SU-DHL-6 (cell line): Measurements from ENCODE around the gene CCDC182.

Experiments used
- H2AFZ ChIP-seq: fragments of 200-600 bp; sonication (generic); 2 replicates; pipeline ENCODE4 v1.6.1; 2014; ENCODE audit warnings: low read depth, mild to moderate bottlenecking, moderate library complexity, mixed read lengths, antibody characterized with exemption, low read length; ENCODE audit not compliant: severe bottlenecking
- H3F3A ChIP-seq: fragments of 200-600 bp; shearing (Covaris generic); 2 replicates; pipeline ENCODE4 v1.6.0; 2016; ENCODE audit warnings: antibody characterized with exemption, mild to moderate bottlenecking; ENCODE audit not compliant: insufficient read depth
- H3K27ac ChIP-seq: fragments of 200-600 bp; sonication (generic); 2 replicates; pipeline ENCODE4 v1.5.1; 2016; ENCODE audit warnings: low read depth, mild to moderate bottlenecking, low read length, moderate library complexity, mixed read lengths
- H3K27me3 ChIP-seq: fragments of 200-600 bp; sonication (generic), shearing (Covaris generic); 2 replicates; pipeline ENCODE4 v1.6.0; 2014; ENCODE audit warnings: mild to moderate bottlenecking, low read length
- H3K36me3 ChIP-seq: fragments of 200-600 bp; sonication (generic); 2 replicates; pipeline ENCODE4 v1.6.1; 2014; ENCODE audit warnings: mild to moderate bottlenecking, low read length, mixed read lengths
- H3K4me2 ChIP-seq: fragments of 300-600, 200-600 bp; shearing (Covaris generic), sonication (generic); 2 replicates; pipeline ENCODE4 v1.6.0; 2014; ENCODE audit warnings: low read length, low read depth, mild to moderate bottlenecking; ENCODE audit not compliant: poor library complexity, severe bottlenecking
- H3K4me3 ChIP-seq: fragments of 200-600 bp; sonication (generic); 2 replicates; pipeline ENCODE4 v1.5.1; 2014; ENCODE audit warnings: antibody characterized with exemption, low read length, mild to moderate bottlenecking, mixed read lengths; ENCODE audit not compliant: insufficient read depth, poor library complexity, severe bottlenecking
- H3K79me2 ChIP-seq: fragments of 200-600 bp; sonication (generic); 2 replicates; pipeline ENCODE4 v1.6.1; 2014; ENCODE audit warnings: mild to moderate bottlenecking, low read length, moderate library complexity; ENCODE audit not compliant: insufficient read depth
- H3K9ac ChIP-seq: fragments of 200-600 bp; sonication (generic); 2 replicates; pipeline ENCODE4 v1.7.0; 2014; ENCODE audit warnings: mild to moderate bottlenecking, low read length
- H3K9me2 ChIP-seq: fragments of 200-600 bp; sonication (generic); replicated peaks from 2 replicates; pipeline ENCODE4 v1.6.1; 2014; ENCODE audit warnings: low read length; ENCODE audit not compliant: insufficient read depth
- H3K9me3 ChIP-seq: fragments of 200-600 bp; sonication (generic); 2 replicates; pipeline ENCODE4 v1.6.1; 2014; ENCODE audit warnings: low read length, mixed read lengths; ENCODE audit not compliant: insufficient read depth
- H4K20me1 ChIP-seq: fragments of 200-600 bp; sonication (generic); 2 replicates; pipeline ENCODE4 v1.6.1; 2014; ENCODE audit warnings: low read depth, mild to moderate bottlenecking, antibody characterized with exemption, low read length, moderate library complexity, mixed read lengths
- CTCF ChIP-seq: fragments of 200-600 bp; sonication (generic); IDR thresholded peaks from one replicate; pipeline ENCODE4 v1.5.1; 2017; ENCODE audit warnings: antibody characterized with exemption, mild to moderate bottlenecking, low read length, moderate library complexity; ENCODE audit not compliant: insufficient read depth, poor library complexity, severe bottlenecking
- EZH2phosphoT487 ChIP-seq: fragments of 200-600 bp; sonication (generic), shearing (Covaris generic); conservative IDR thresholded peaks from 2 replicates; pipeline ENCODE4 v1.6.1; 2018; ENCODE audit warnings: mild to moderate bottlenecking, antibody characterized with exemption, low read length, moderate library complexity, mixed read lengths

The CCDC182 gene

DNA sequence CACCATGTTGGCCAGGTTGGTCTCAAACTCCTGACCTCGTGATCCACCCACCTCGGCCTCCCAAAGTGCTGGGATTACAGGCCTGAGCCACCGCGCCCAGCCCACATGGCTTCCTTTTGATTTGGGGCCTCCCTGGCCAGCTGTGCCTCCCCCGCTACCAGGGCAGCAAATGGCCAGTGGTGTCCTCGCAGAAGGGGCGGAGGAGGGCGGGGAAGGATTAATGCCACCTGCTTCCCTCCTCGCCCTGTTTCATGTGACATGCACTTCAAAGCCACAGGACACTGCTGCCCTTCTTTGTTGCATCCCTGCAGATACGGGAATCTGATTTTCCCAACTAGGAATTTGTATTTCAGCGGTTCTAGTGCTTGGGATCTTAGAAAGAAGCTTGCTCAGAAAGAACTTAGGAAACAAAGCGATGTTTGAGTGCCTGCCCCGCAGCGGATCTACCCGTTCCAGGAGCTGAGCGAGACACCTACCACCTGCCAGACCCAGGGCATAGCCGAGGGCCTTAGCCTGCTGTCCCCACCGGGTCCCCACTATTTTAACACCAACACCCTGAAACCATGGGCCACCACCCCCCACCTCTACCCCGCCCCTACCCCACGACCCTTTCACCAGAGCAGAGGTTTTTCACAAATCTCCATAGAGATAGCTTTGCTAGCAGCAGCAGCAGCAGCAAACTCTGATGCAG lies 37.7 kb upstream of the CCDC182 start:
- TF ChIP-seq EZH2phosphoT487 (no peak), CTCF (no peak)
- no peak overlapping the region for H3K4me2 ChIP-seq
- H3K27me3 ChIP-seq: no peaks in the 10 kb centered on the region
- no peak overlapping the region for H3K27ac ChIP-seq
- H3K36me3 ChIP-seq: no peaks in the 10 kb centered on the region
- H3F3A ChIP-seq: no peaks in the 10 kb centered on the region
- no peaks in the 10 kb centered on the region for H3K9me3 ChIP-seq
- no peak overlapping the region for H2AFZ ChIP-seq
- no peaks in the 10 kb centered on the region for H3K9me2 ChIP-seq
- H3K4me3 ChIP-seq: no peak overlapping the region
- H3K9ac ChIP-seq: no peak overlapping the region
- H3K79me2 ChIP-seq: no peaks in the 10 kb centered on the region
- no peaks in the 10 kb centered on the region for H4K20me1 ChIP-seq

- no peak overlapping the region for H3K27ac ChIP-seq
- H3K36me3 ChIP-seq: no peaks in the 10 kb centered on the region
- no peaks in the 10 kb centered on the region for H3F3A ChIP-seq
- H3K9me3 ChIP-seq: no peaks in the 10 kb centered on the region
- H2AFZ ChIP-seq: no peak overlapping the region
- no peaks in the 10 kb centered on the region for H3K79me2 ChIP-seq
- no peak overlapping the region for H3K4me2 ChIP-seq
- TF ChIP-seq EZH2phosphoT487: no peak
- TF ChIP-seq CTCF: no peak
- H3K9ac ChIP-seq: no peak overlapping the region
- H3K27me3 ChIP-seq: no peaks in the 10 kb centered on the region
- no peak overlapping the region for H3K4me3 ChIP-seq
- no peaks in the 10 kb centered on the region for H4K20me1 ChIP-seq
- H3K9me2 ChIP-seq: no peaks in the 10 kb centered on the region
Measured at GRCh38 chr17:57782062-57782490, 37.0 kb upstream of the CCDC182 start.

- H3K27me3 ChIP-seq: no peaks in the 10 kb centered on the region
- H3K9me2 ChIP-seq: no peaks in the 10 kb centered on the region
- no peaks in the 10 kb centered on the region for H3K79me2 ChIP-seq
- H4K20me1 ChIP-seq: no peaks in the 10 kb centered on the region
- H3K4me2 ChIP-seq: no peak overlapping the region
- no peak overlapping the region for H2AFZ ChIP-seq
- no peaks in the 10 kb centered on the region for H3K9me3 ChIP-seq
- H3K9ac ChIP-seq: no peak overlapping the region
- TF ChIP-seq EZH2phosphoT487 (no peak), CTCF (no peak)
- H3K27ac ChIP-seq: no peak overlapping the region
- H3K4me3 ChIP-seq: no peak overlapping the region
- no peaks in the 10 kb centered on the region for H3F3A ChIP-seq
- no peaks in the 10 kb centered on the region for H3K36me3 ChIP-seq
Measured at GRCh38 chr17:57781386-57782061, 36.4 kb upstream of the CCDC182 start.
